PC-3 (cell line): ENCODE results near the gene CTNNA2. TPM values are rescaled to one million over a fixed set of nuclear protein-coding genes. Genes with fewer than 3 reads are reported as not detected.
A peak's percentile ranks its signal among the peaks of the same experiment; 100 is the strongest.

Experiments
- ATAC-seq: fragments of 200-7000 bp; cut with Tn5 transposase; 2 replicates; pipeline ENCODE4 v1.9.1; 2020; ENCODE audit warnings: mild to moderate bottlenecking, moderate library complexity
- BruUV-seq: library from RNA; stranded (reverse); fragments of 400-500 nt; replicated peaks from 2 replicates; lab custom pipeline; 2021; lab: Mats Ljungman, UMichigan
- CTCF ChIA-PET: fragments of 300-600 bp; sonication (Branson Sonifier 250); formaldehyde crosslinking; loops from one replicate; lab custom pipeline; 2022; ENCODE audit warnings: antibody characterized with exemption; lab: Charles Lee
- POLR2A ChIA-PET: fragments of 300-600 bp; sonication (Branson Sonifier 250); formaldehyde crosslinking; loops from one replicate; lab custom pipeline; 2022; ENCODE audit warnings: antibody characterized with exemption; ENCODE audit not compliant: unreplicated experiment; lab: Charles Lee
- DNase-seq: peaks from one replicate; pipeline ENCODE4 v3.0.0-alpha.2; 2015
- H2AFZ ChIP-seq: fragments of 300-600 bp; sonication (generic); 2 replicates; pipeline ENCODE4 v1.6.0; 2016; ENCODE audit warnings: antibody characterized with exemption, low read length
- H3F3A ChIP-seq: fragments of 300-600 bp; sonication (generic); one replicate; pipeline ENCODE4 v1.6.0; 2017; ENCODE audit warnings: antibody characterized with exemption, low read length, control low read depth, mild to moderate bottlenecking; ENCODE audit not compliant: unreplicated experiment
- H3K27ac ChIP-seq: fragments of 300-600 bp; sonication (generic); 2 replicates; pipeline ENCODE4 v1.5.1; 2016; ENCODE audit warnings: mild to moderate bottlenecking, low read length
- H3K27me3 ChIP-seq: fragments of 300-600 bp; sonication (generic); 2 replicates; pipeline ENCODE4 v1.6.1; 2016; ENCODE audit warnings: low read length, mixed read lengths
- H3K36me3 ChIP-seq: fragments of 300-600 bp; sonication (generic); 2 replicates; pipeline ENCODE4 v1.6.1; 2016; ENCODE audit warnings: low read depth, mixed run types, low read length, mixed read lengths
- H3K4me1 ChIP-seq: fragments of 300-600 bp; sonication (generic); 2 replicates; pipeline ENCODE4 v1.5.1; 2016; ENCODE audit warnings: low read length; ENCODE audit not compliant: insufficient read depth
- H3K4me2 ChIP-seq: fragments of 300-600 bp; sonication (generic); 2 replicates; pipeline ENCODE4 v1.6.0; 2016; ENCODE audit warnings: low read length
- H3K4me3 ChIP-seq: fragments of 300-600 bp; sonication (generic); 2 replicates; pipeline ENCODE4 v1.5.1; 2016; ENCODE audit warnings: mild to moderate bottlenecking, low read length, mixed read lengths
- H3K79me2 ChIP-seq: fragments of 300-600 bp; sonication (generic); 2 replicates; pipeline ENCODE4 v1.6.1; 2017; ENCODE audit warnings: low read length, mixed read lengths
- H3K9ac ChIP-seq: fragments of 300-600 bp; sonication (generic); 2 replicates; pipeline ENCODE4 v1.6.0; 2016; ENCODE audit warnings: mild to moderate bottlenecking, low read length
- H3K9me2 ChIP-seq: fragments of 300-600 bp; sonication (generic); replicated peaks from 2 replicates; pipeline ENCODE4 v1.6.1; 2016; ENCODE audit warnings: mixed run types, low read length, mixed read lengths
- H3K9me3 ChIP-seq: fragments of 300-600 bp; sonication (generic); 2 replicates; pipeline ENCODE4 v1.6.1; 2016; ENCODE audit warnings: low read length, mixed read lengths
- H4K20me1 ChIP-seq: fragments of 300-600 bp; sonication (generic); 2 replicates; pipeline ENCODE4 v1.6.1; 2016; ENCODE audit warnings: low read length, mixed read lengths
- CTCF ChIP-seq: fragments of 300-600 bp; sonication (generic); conservative IDR thresholded peaks from 2 replicates; pipeline ENCODE4 v1.5.1; 2017; ENCODE audit warnings: antibody characterized with exemption, low read depth, mild to moderate bottlenecking, low read length
- EZH2 ChIP-seq: fragments of 300-600 bp; sonication (generic); IDR thresholded peaks from one replicate; pipeline ENCODE4 v1.6.1; 2017; ENCODE audit warnings: antibody characterized with exemption, mild to moderate bottlenecking, low read length; ENCODE audit not compliant: unreplicated experiment
- EZH2phosphoT487 ChIP-seq: fragments of 300-600 bp; sonication (generic); IDR thresholded peaks from 2 replicates; pipeline ENCODE4 v1.6.1; 2018; ENCODE audit warnings: mild to moderate bottlenecking, antibody characterized with exemption, low read length, borderline replicate concordance
- intact Hi-C: fragments of 100-400 bp; cut with micrococcal nuclease; formaldehyde crosslinking; loops from 2 replicates; pipeline ENCODE4 v1.9.0; 2023
- total RNA-seq: library from RNA; depleted of rRNA; stranded (reverse); fragments of >200 nt; gene quantifications from 2 replicates; pipeline ENCODE4 v1.2.3, GENCODE V29; 2014

CTNNA2 gene
- total RNA-seq, 1 experiment from 2014 or later, result not detected

GRCh38 chr2:79580175-79580574 is 67.3 kb downstream of the CTNNA2 start:
- DNase-seq, result no peak
- BruUV-seq, result no TSS peak
- Histone ChIP-seq H3K4me2 (no peak overlapping the region), H3K4me3 (no peak overlapping the region), H2AFZ (no peak overlapping the region), H3K27ac (no peak overlapping the region), H3K4me1 (no peaks in the 10 kb centered on the region), H3F3A (no peaks in the 10 kb centered on the region), H3K36me3 (no peaks in the 10 kb centered on the region), H3K27me3 (no peaks in the 10 kb centered on the region), H3K9ac (no peak overlapping the region), H4K20me1 (no peaks in the 10 kb centered on the region), H3K9me2 (no peaks in the 10 kb centered on the region), H3K9me3 (peaks cover 19% of the 10 kb centered on the region; the same call in 1 of the 2 replicates), H3K79me2 (no peaks in the 10 kb centered on the region)
- CTCF ChIA-PET, result no interaction called here
- no peak for ATAC-seq
- POLR2A ChIA-PET, result no interaction called here
- TF ChIP-seq CTCF, result no peak
- no peak for TF ChIP-seq EZH2
- TF ChIP-seq EZH2phosphoT487, result no peak
- intact Hi-C loops, result no loop called here

GRCh38 chr2:79585701-79586433 is 73.0 kb downstream of the CTNNA2 start:
- Histone ChIP-seq H3K79me2 (no peaks in the 10 kb centered on the region), H3K27me3 (no peaks in the 10 kb centered on the region), H3K4me3 (no peak overlapping the region), H3K4me2 (no peak overlapping the region), H2AFZ (no peak overlapping the region), H3K36me3 (no peaks in the 10 kb centered on the region), H3K4me1 (no peaks in the 10 kb centered on the region), H3F3A (no peaks in the 10 kb centered on the region), H3K9me2 (no peaks in the 10 kb centered on the region), H3K9me3 (peaks cover 8% of the 10 kb centered on the region; the same call in 1 of the 2 replicates), H4K20me1 (no peaks in the 10 kb centered on the region), H3K9ac (no peak overlapping the region), H3K27ac (no peak overlapping the region)
- intact Hi-C loops, result no loop called here
- BruUV-seq, result no TSS peak
- TF ChIP-seq CTCF (no peak), EZH2phosphoT487 (no peak), EZH2 (no peak)
- ATAC-seq (no peak), DNase-seq (peak; percentile 9)
- ChIA-PET CTCF (no interaction called here), POLR2A (no interaction called here)

GRCh38 chr2:79591281-79591680 is 78.4 kb downstream of the CTNNA2 start:
- Histone ChIP-seq H3K9ac (no peak overlapping the region), H3K36me3 (no peaks in the 10 kb centered on the region), H3K79me2 (no peaks in the 10 kb centered on the region), H3K4me1 (no peaks in the 10 kb centered on the region), H4K20me1 (no peaks in the 10 kb centered on the region), H3K27ac (no peak overlapping the region), H3K9me2 (no peaks in the 10 kb centered on the region), H3K9me3 (no peaks in the 10 kb centered on the region), H3K27me3 (no peaks in the 10 kb centered on the region), H3F3A (no peaks in the 10 kb centered on the region), H2AFZ (no peak overlapping the region), H3K4me2 (no peak overlapping the region), H3K4me3 (no peak overlapping the region)
- ATAC-seq (no peak), DNase-seq (no peak)
- BruUV-seq, result no TSS peak
- intact Hi-C loops, result no loop called here
- ChIA-PET POLR2A (no interaction called here), CTCF (no interaction called here)
- TF ChIP-seq CTCF, result no peak
- TF ChIP-seq EZH2phosphoT487, result no peak
- TF ChIP-seq EZH2, result no peak
